HEK293T (cell line): ENCODE measurements around the gene DCUN1D4.

ENCODE experiments used
- CTCF ChIA-PET: fragments of 350-600 bp; formaldehyde crosslinking; extraction: SDS; loops from one replicate; lab custom pipeline; 2021; ENCODE audit warnings: antibody characterized with exemption, inconsistent platforms; lab: Yijun Ruan, JAX
- POLR2A ChIA-PET: fragments of 350-600 bp; formaldehyde crosslinking; extraction: SDS; loops from one replicate; lab custom pipeline; 2020; ENCODE audit warnings: antibody characterized with exemption, inconsistent platforms; lab: Yijun Ruan, JAX
- DNase-seq: peaks from one replicate; pipeline ENCODE4 v3.0.0; 2012; ENCODE audit warnings: mixed read lengths; ENCODE audit errors: extremely low spot score
- ARNT ChIP-seq: fragments of 450-650 bp; IDR thresholded peaks from 2 replicates; pipeline ENCODE4 v1.6.1; 2017; ENCODE audit warnings: mild to moderate bottlenecking
- BHLHE40 ChIP-seq: fragments of 450-650 bp; IDR thresholded peaks from 2 replicates; pipeline ENCODE4 v1.6.1; 2016; ENCODE audit warnings: mild to moderate bottlenecking, moderate library complexity, borderline replicate concordance
- CTBP1 ChIP-seq: fragments of 450-650 bp; IDR thresholded peaks from 2 replicates; pipeline ENCODE4 v1.6.1; 2016; ENCODE audit warnings: borderline replicate concordance
- FOXA1 ChIP-seq: fragments of 450-650 bp; IDR thresholded peaks from 2 replicates; pipeline ENCODE4 v1.6.1; 2016; ENCODE audit warnings: mild to moderate bottlenecking
- FOXK2 ChIP-seq: fragments of 450-650 bp; IDR thresholded peaks from 2 replicates; pipeline ENCODE4 v1.6.1; 2016; ENCODE audit warnings: mild to moderate bottlenecking
- FOXM1 ChIP-seq: fragments of 450-650 bp; IDR thresholded peaks from 2 replicates; pipeline ENCODE4 v1.6.1; 2017; ENCODE audit warnings: mild to moderate bottlenecking, borderline replicate concordance
- HDGF ChIP-seq: fragments of 450-650 bp; IDR thresholded peaks from 2 replicates; pipeline ENCODE4 v1.6.1; 2017; ENCODE audit warnings: antibody characterized with exemption, borderline replicate concordance
- L3MBTL2 ChIP-seq: fragments of 450-650 bp; conservative IDR thresholded peaks from 2 replicates; pipeline ENCODE4 v1.6.1; 2016; ENCODE audit warnings: mild to moderate bottlenecking
- LEF1 ChIP-seq: fragments of 450-650 bp; IDR thresholded peaks from 2 replicates; pipeline ENCODE4 v1.6.1; 2017; ENCODE audit warnings: mild to moderate bottlenecking, borderline replicate concordance
- NFRKB ChIP-seq: fragments of 450-650 bp; IDR thresholded peaks from 2 replicates; pipeline ENCODE4 v1.6.1; 2016; ENCODE audit warnings: mild to moderate bottlenecking, moderate library complexity
- PKNOX1 ChIP-seq: fragments of 450-650 bp; IDR thresholded peaks from 2 replicates; pipeline ENCODE4 v1.6.1; 2016
- SP1 ChIP-seq: fragments of 450-650 bp; IDR thresholded peaks from 2 replicates; pipeline ENCODE4 v1.6.1; 2017
- SUZ12 ChIP-seq: fragments of 450-650 bp; IDR thresholded peaks from 2 replicates; pipeline ENCODE4 v1.6.1; 2016; ENCODE audit warnings: mild to moderate bottlenecking
- TARDBP ChIP-seq: fragments of 450-650 bp; IDR thresholded peaks from 2 replicates; pipeline ENCODE4 v1.6.1; 2016
- ZNF384 ChIP-seq: fragments of 450-650 bp; IDR thresholded peaks from 2 replicates; pipeline ENCODE4 v1.6.1; 2016

DCUN1D4 gene

DNA sequence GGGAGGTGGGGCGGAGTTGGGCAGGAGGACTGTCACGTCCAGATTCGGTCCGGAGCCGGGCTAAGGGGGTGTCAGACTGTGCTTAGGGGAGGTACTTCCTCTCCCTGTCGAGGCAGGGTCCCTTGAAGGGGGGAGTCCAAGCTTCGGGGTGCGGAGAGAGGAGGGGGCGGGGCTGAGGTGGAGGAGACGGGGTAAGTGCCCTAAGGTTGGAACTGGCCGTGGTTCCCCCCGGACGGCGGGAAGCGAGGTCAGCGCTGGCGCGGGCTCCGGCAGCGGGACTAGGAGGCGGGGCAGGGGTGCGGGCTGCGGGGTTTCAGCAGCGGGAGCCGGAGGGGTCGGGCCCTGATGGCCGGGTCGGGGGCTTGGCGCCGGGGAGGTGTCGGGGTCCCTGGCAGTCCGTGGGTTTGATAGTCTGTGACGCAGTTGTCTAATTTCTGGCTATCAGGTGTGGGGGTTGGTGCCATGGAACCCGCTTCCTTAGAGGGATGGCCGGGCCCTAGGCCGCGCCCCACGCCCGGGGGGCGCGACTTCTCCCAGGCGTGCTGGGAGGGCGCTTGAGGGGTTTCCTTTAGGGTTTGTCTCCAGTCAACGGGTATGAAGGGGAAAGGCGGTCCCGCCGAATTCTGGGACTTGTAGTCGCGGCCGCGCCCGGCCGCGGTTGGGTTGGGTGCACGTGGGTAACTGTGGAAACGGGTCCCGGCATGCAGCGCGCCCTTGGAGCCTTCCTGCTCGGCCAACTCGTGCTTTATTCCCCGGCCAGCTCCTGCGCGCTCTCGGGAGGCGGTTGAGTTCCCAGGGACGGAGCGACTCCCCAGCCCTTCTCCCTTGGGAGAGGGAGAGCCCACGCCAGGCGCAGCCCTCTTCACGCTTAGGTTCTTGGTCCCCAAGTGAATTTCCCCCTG is 1.5 kb downstream of the DCUN1D4 start:
- DNase-seq: peak; percentile 75
- ChIA-PET CTCF (no interaction called here), POLR2A (interaction anchor here (0.6 to 1.3 kb wide), 4 partner anchors 9 to 868 kb away, joined by 3 read pairs; no protein-coding TSS in a partner anchor)
- TF ChIP-seq L3MBTL2 (peak; percentile 83), SUZ12 (no peak), FOXK2 (no peak), FOXA1 (no peak)

- DNase-seq: no peak
- TF ChIP-seq FOXM1 (no peak), FOXK2 (no peak), CTBP1 (no peak), L3MBTL2 (0 out of 2 replicates have a peak, but pooled peaks have one; percentile 16), SUZ12 (no peak), BHLHE40 (no peak)
- ChIA-PET POLR2A (interaction anchor here (0.7 to 1.0 kb wide), 2 partner anchors 9 to 867 kb away, joined by 3 read pairs; no protein-coding TSS in a partner anchor), CTCF (no interaction called here)
Observed at GRCh38 chr4:51845055-51845426, 2.1 kb downstream of the DCUN1D4 start.

DNA sequence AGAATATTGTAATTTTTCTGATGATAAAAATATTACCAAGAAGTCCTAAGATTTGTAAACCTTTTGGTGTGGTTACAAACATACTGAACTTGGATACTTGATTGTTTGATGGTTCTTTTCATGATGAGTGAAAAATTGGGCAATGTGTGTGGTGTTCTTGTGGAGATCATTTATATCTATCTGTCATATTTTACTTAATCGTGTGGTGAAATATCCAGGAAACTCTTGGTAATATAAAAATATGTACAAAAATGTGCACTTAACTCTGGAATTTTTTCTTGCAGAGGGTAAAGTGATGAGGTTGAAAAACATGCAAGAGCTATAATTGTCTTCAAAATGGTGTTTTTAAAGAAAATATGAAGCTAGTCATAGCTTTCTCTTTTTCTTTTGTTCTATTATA is 2.8 kb downstream of the DCUN1D4 start:
- ChIA-PET CTCF (no interaction called here), POLR2A (no interaction called here)
- no peak for DNase-seq
- TF ChIP-seq FOXK2 (no peak), SP1 (no peak), ZNF384 (no peak), FOXM1 (no peak), HDGF (no peak), BHLHE40 (no peak), L3MBTL2 (no peak), FOXA1 (no peak), TARDBP (no peak), LEF1 (no peak), ARNT (no peak), SUZ12 (no peak), CTBP1 (no peak), PKNOX1 (no peak), NFRKB (no peak)

DNA sequence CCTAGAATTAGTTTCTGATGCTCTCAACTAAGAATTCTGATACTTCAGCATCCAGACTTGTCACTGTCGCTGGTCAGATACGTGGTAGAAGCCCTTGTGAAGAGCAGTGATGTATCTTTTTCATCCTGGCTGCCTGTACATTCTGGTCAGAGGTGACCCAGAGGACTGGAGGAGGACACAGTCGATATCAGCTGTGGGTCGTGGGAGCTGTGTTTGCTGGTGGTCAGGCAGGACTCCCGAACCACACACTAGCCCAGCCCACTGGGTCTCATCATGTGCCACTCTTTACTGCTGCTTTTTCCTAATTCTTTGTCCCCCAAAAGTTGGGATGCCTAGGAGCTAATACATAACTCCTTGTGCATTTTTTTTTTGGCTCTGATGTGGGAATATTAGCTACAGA is 6.5 kb downstream of the DCUN1D4 start:
- no peak for DNase-seq
- ChIA-PET POLR2A (no interaction called here), CTCF (no interaction called here)
- no peak for TF ChIP-seq ZNF384
- TF ChIP-seq BHLHE40: no peak
- TF ChIP-seq FOXA1: no peak
- TF ChIP-seq HDGF: no peak

GRCh38 chr4:51850294-51850693 is 7.3 kb downstream of the DCUN1D4 start:
- no peak for DNase-seq
- POLR2A ChIA-PET: no interaction called here
- TF ChIP-seq HDGF (no peak), FOXK2 (no peak), TARDBP (no peak), SP1 (no peak), PKNOX1 (no peak), FOXM1 (no peak)
- CTCF ChIA-PET: no interaction called here

GRCh38 chr4:51851090-51851936 is 8.4 kb downstream of the DCUN1D4 start:
- ChIA-PET POLR2A (no interaction called here), CTCF (no interaction called here)
- TF ChIP-seq NFRKB: no peak
- DNase-seq: no peak

DNA sequence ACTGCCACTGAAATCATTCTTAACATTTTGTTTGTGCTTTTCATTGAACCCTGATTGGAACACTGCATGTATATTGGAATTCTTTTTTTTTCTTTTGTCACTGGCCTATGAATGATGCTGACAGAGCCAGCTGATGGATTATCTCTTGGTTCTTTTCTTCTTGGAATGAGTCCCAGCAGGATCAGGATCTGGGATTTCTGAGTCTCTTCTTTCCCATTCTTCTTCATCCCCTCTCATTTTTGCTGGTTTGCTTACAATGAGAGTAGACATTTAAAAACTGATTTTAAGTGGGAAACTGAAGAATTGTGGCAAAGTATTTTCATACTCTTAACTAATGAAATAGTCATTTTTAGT is 9.0 kb downstream of the DCUN1D4 start:
- DNase-seq: no peak
- ChIA-PET CTCF (no interaction called here), POLR2A (no interaction called here)
- TF ChIP-seq CTBP1 (no peak), ARNT (no peak), FOXM1 (no peak)
